CD4-positive, alpha-beta T cell treated with Interleukin-2 at 100 ng/mL for 4 hours (primary cell): Measurements from ENCODE around the gene HYCC2.
"Not testable (repeated sequence)": the region's sequence is repeated elsewhere in the genome, so short reads cannot be mapped to it uniquely, and the experiment has no call there.

Source experiments
- DNase-seq: peaks from one replicate; pipeline ENCODE4 v3.0.0-alpha.2; 2020; ENCODE audit warnings: low spot score

HYCC2 gene

GRCh38 chr2:201070948-201071478 is 458 bp downstream of the HYCC2 start:
- peak; percentile 4 for DNase-seq

GRCh38 chr2:201064797-201065329 is 6.6 kb downstream of the HYCC2 start:
- DNase-seq = no peak

DNA sequence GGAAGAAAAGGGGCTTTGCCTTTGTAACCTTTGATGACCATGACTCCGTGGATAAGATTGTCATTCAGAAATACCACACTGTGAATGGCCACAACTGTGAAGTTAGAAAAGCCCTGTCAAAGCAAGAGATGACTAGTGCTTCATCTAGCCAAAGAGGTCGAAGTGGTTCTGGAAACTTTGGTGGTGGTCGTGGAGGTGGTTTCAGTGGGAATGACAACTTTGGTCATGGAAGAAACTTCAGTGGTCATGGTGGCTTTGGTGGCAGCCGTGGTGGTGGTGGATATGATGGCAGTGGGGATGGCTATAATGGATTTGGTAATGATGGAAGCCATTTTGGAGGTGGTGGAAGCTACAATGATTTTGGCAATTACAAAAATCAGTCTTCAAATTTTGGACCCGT is 8.0 kb downstream of the HYCC2 start:
- not testable (repeated sequence) for DNase-seq

- no peak for DNase-seq
These were observed 11.3 kb downstream of the HYCC2 start for GRCh38 chr2:201059961-201060755.

GRCh38 chr2:201058914-201059313 is 12.6 kb downstream of the HYCC2 start:
- no peak for DNase-seq

- DNase-seq = no peak
These were observed 13.7 kb downstream of the HYCC2 start for GRCh38 chr2:201057715-201058248.

DNA sequence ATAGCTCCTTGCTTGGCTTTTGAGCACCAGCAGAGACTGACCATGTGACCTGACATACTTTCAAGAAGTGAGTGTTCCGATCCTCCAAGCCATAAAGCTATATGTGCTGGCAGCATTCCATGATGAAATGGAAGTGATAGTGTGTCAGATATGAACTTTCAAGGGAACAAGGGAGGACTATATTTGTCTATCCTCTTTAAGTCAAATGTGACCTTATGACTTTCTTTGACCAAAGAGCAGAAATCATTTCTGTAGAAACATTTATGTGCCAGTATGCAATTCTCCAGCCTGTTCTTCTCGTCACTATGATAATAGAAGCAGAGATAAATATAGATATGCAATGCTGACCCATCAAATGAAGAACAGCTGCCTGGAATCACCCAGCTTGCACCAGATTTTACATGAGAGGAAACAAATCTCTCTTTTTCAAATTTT is 14.4 kb downstream of the HYCC2 start:
- no peak for DNase-seq

GRCh38 chr2:201049455-201049854 is 22.0 kb downstream of the HYCC2 start:
- DNase-seq = no peak

DNA sequence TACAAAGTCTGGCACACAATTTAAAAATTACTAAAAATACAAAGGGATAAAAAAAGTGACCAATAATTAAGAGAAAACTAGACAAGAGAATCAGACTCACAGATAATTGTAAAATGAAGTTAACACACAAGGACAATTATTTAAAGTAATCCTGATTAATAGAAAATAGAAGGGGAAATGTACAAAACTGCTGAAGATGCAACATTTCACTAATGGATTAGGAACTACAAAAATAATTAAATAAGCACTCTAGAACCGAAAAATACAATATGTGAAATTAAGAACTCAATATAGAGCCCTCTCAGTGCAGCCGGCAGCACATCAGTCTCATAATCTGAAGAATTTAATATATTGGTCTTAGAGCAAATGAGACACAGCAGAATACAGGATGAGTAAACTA is 24.6 kb downstream of the HYCC2 start:
- DNase-seq = no peak

DNA sequence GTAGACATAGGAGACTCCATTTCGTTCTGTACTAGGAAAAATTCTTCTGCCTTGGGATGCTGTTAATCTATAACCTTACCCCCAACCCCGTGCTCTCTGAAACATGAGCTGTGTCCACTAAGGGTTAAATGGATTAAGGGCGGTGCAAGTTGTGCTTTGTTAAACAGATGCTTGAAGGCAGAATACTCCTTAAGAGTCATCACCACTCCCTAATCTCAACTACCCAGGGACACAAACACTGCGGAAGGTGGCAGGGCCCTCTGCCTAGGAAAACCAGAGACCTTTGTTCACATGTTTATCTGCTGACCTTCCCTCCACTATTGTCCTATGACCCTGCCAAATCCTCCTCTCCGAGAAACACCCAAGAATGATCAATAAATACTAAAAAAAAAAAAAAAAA is 28.4 kb downstream of the HYCC2 start:
- not testable (repeated sequence) for DNase-seq

DNA sequence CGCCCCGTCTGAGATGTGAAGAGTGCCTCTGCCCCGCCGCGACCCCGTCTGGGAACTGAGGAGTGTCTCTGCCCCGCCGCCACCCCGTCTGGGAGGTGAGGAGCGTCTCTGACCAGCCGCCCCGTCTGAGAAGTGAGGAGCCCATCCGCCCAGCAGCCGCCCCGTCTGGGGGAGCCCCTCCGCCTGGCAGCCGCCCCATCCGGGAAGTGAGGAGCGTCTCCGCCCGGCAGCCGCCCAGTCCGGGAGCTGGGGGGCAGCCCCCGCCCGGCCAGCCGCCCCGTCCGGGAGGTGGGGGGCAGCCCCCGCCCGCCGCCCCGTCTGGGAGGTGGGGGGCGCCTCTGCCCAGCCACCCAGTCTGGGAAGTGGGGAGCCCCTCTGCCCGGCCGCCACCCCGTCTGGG is 29.0 kb downstream of the HYCC2 start:
- DNase-seq = not testable (repeated sequence)

- no peak for DNase-seq
These were observed 30.4 kb downstream of the HYCC2 start for GRCh38 chr2:201040867-201041628.

DNA sequence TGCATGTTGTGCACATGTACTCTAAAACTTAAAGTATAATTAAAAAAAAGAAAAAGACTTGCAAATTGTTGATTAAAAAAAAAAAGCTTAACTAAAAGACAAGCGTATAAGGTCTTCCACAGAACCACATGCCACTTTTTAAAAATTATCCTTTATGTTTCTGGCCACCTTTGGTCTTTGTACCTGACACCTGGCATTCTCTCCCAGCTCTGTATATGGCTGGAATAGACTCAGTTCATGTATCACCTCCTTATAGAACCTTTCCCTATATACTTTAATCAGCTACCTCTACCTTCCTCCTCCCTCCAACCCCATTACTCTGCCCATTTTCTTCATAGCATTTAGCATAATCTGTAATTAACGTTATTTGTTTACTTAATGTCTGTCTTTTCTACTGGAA is 32.6 kb downstream of the HYCC2 start:
- no peak for DNase-seq

- DNase-seq = not testable (repeated sequence)
These were observed 33.1 kb downstream of the HYCC2 start for GRCh38 chr2:201038361-201038760.

DNA sequence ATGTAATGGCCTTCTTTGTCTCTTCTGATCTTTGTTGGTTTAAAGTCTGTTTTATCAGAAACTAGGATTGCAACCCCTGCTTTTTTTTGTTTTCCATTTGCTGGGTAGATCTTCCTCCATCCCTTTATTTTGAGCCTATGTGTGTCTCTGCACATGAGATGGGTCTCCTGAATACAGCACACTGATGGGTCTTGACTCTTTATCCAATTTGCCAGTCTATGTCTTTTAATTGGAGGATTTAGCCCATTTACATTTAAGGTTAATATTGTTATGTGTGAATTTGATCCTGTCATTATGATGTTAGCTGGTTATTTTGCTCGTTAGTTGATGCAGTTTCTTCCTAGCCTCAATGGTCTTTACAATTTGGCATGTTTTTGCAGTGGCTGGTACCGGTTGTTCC is 37.1 kb downstream of the HYCC2 start:
- not testable (repeated sequence) for DNase-seq

GRCh38 chr2:201024518-201024917 is 47.0 kb downstream of the HYCC2 start:
- no peak for DNase-seq

GRCh38 chr2:201021914-201022313 is 49.6 kb downstream of the HYCC2 start:
- no peak for DNase-seq
